Activated T-cell treated with anti-CD3 and anti-CD28 coated beads, Interleukin-2, amount 50 U/mL, for 72 hours (primary cell): ENCODE data around the gene OSBPL7. TPM values are rescaled to one million over a fixed set of nuclear protein-coding genes. Genes with fewer than 3 reads are reported as not detected.
A peak's percentile ranks its signal among the peaks of the same experiment; 100 is the strongest.

Experiments used
- ATAC-seq, 2 donors: fragments of 150-1000 bp; cut with Tn5 transposase; replicated peaks in 1 of 2; 2 replicates each; pipeline ENCODE4 v1.10.0; 2021; ENCODE audit warnings: moderate library complexity in 2 of 2, mild to moderate bottlenecking in 1 of 2
- DNase-seq, 2 donors: peaks; one replicate each; pipeline ENCODE4 v3.0.0; 2021 to 2022; ENCODE audit warnings: mixed read lengths in 1 of 2
- H3K27ac Mint-ChIP-seq: one replicate; pipeline ENCODE4 v1.8.0; 2022; ENCODE audit warnings: mild to moderate bottlenecking, moderate library complexity, mixed read lengths
- H3K27me3 Mint-ChIP-seq: one replicate; pipeline ENCODE4 v1.8.0; 2022; ENCODE audit warnings: low read depth, mixed read lengths
- H3K36me3 Mint-ChIP-seq, 2 donors: one replicate each; pipeline ENCODE4 v1.8.0; 2022; ENCODE audit warnings: mixed read lengths in 2 of 2, mild to moderate bottlenecking in 1 of 2; ENCODE audit not compliant: insufficient read depth in 2 of 2
- H3K4me1 Mint-ChIP-seq: one replicate; pipeline ENCODE4 v1.8.0; 2022; ENCODE audit warnings: low read depth, mixed read lengths
- H3K4me3 Mint-ChIP-seq, 2 donors: one replicate each; pipeline ENCODE4 v1.8.0; 2022; ENCODE audit warnings: mild to moderate bottlenecking in 2 of 2, mixed read lengths in 2 of 2, moderate library complexity in 2 of 2
- H3K9me3 Mint-ChIP-seq, 2 donors: one replicate each; pipeline ENCODE4 v1.8.0; 2022; ENCODE audit warnings: mixed read lengths in 2 of 2
- total RNA-seq, 2 donors: library from RNA; stranded (reverse); gene quantifications; one replicate each; pipeline ENCODE4 v1.2.3, GENCODE V29; 2022

OSBPL7 gene
- total RNA-seq, 2 donors from 2014 or later, result 23.9 to 24.9 TPM

- H3K4me1 Mint-ChIP-seq, result peaks cover 22% of the 10 kb centered on the region
- H3K36me3 Mint-ChIP-seq, result no peaks in the 10 kb centered on the region
- no peak for DNase-seq
- H3K9me3 Mint-ChIP-seq, result no peaks in the 10 kb centered on the region
- no peak for ATAC-seq
- no peak overlapping the region for H3K4me3 Mint-ChIP-seq
- H3K27me3 Mint-ChIP-seq, result peaks cover 79% of the 10 kb centered on the region
- H3K27ac Mint-ChIP-seq, result no peak overlapping the region
Observed at GRCh38 chr17:47853616-47854015, 32.0 kb upstream of the OSBPL7 start.

- Mint-ChIP-seq H3K9me3 (no peaks in the 10 kb centered on the region), H3K36me3 (no peaks in the 10 kb centered on the region), H3K27me3 (peaks cover 87% of the 10 kb centered on the region), H3K4me3 (peak overlapping the region; percentile 64 to 75), H3K27ac (no peak overlapping the region), H3K4me1 (peaks cover 22% of the 10 kb centered on the region)
- no peak for ATAC-seq
- DNase-seq, result peak in 1 of 2 donors; percentile 36
Observed at GRCh38 chr17:47852113-47852949, 30.7 kb upstream of the OSBPL7 start.

- H3K4me1 Mint-ChIP-seq, result peaks cover 28% of the 10 kb centered on the region
- H3K27me3 Mint-ChIP-seq, result peaks cover 89% of the 10 kb centered on the region
- H3K27ac Mint-ChIP-seq, result no peak overlapping the region
- H3K36me3 Mint-ChIP-seq, result no peaks in the 10 kb centered on the region
- ATAC-seq, result no peak
- H3K9me3 Mint-ChIP-seq, result no peaks in the 10 kb centered on the region
- H3K4me3 Mint-ChIP-seq, result peak overlapping the region; percentile 64 to 75
- DNase-seq, result no peak
Observed at GRCh38 chr17:47851764-47852112, 30.1 kb upstream of the OSBPL7 start.

- Mint-ChIP-seq H3K27me3 (peaks cover 89% of the 10 kb centered on the region), H3K4me3 (peak within 1 kb of the TSS; percentile 77), H3K27ac (no peak within 1 kb of the TSS), H3K9me3 (no peaks in the 10 kb centered on the region), H3K4me1 (peaks cover 29% of the 10 kb centered on the region), H3K36me3 (no peaks in the 10 kb centered on the region)
- ATAC-seq, result peak; percentile 91 to 94
- peak; percentile 78 to 84 for DNase-seq
Observed at GRCh38 chr17:47850692-47851573, 29.3 kb upstream of the OSBPL7 start, which contains the start of gene SP6. TSS of gene SP6 (minus strand) at chr17:47851163. CDS start at chr17:47848429, 2,734 bp downstream.

- ATAC-seq (no peak), DNase-seq (no peak)
- no peaks in the 10 kb centered on the region for H3K9me3 Mint-ChIP-seq
- no peaks in the 10 kb centered on the region for H3K36me3 Mint-ChIP-seq
- H3K27ac Mint-ChIP-seq, result no peak overlapping the region
- peaks cover 29% of the 10 kb centered on the region for H3K4me1 Mint-ChIP-seq
- H3K27me3 Mint-ChIP-seq, result peaks cover 89% of the 10 kb centered on the region
- peak overlapping the region; percentile 77 for H3K4me3 Mint-ChIP-seq
Observed at GRCh38 chr17:47850373-47850691, 28.7 kb upstream of the OSBPL7 start.

- Mint-ChIP-seq H3K36me3 (no peaks in the 10 kb centered on the region), H3K27me3 (peaks cover 81% of the 10 kb centered on the region), H3K4me1 (peaks cover 31% of the 10 kb centered on the region)
Observed at GRCh38 chr17:47848198-47848513, 26.6 kb upstream of the OSBPL7 start.

GRCh38 chr17:47847341-47848197 lies 26.0 kb upstream of the OSBPL7 start:
- H3K36me3 Mint-ChIP-seq, result no peaks in the 10 kb centered on the region
- no peak overlapping the region for H3K27ac Mint-ChIP-seq
- peak; percentile 51 to 58 for DNase-seq
- H3K27me3 Mint-ChIP-seq, result peaks cover 75% of the 10 kb centered on the region
- H3K9me3 Mint-ChIP-seq, result no peaks in the 10 kb centered on the region
- peaks cover 36% of the 10 kb centered on the region for H3K4me1 Mint-ChIP-seq
- peak overlapping the region in 1 of 2 donors; percentile 61 for H3K4me3 Mint-ChIP-seq
- peak; percentile 39 to 59 for ATAC-seq

More at GRCh38 chr17:47848198-47848513, 26.6 kb upstream of the OSBPL7 start:
- no peaks in the 10 kb centered on the region for H3K9me3 Mint-ChIP-seq
- H3K27ac Mint-ChIP-seq, result no peak overlapping the region
- ATAC-seq, result no peak
- H3K4me3 Mint-ChIP-seq, result no peak overlapping the region
- no peak for DNase-seq

GRCh38 chr17:47846716-47847340 lies 25.2 kb upstream of the OSBPL7 start:
- H3K27me3 Mint-ChIP-seq, result peaks cover 68% of the 10 kb centered on the region
- H3K36me3 Mint-ChIP-seq, result no peaks in the 10 kb centered on the region
- no peak for DNase-seq
- H3K27ac Mint-ChIP-seq, result no peak overlapping the region
- peak overlapping the region in 1 of 2 donors; percentile 61 for H3K4me3 Mint-ChIP-seq
- peaks cover 36% of the 10 kb centered on the region for H3K4me1 Mint-ChIP-seq
- ATAC-seq, result no peak
- no peaks in the 10 kb centered on the region for H3K9me3 Mint-ChIP-seq

- Mint-ChIP-seq H3K4me1 (peaks cover 37% of the 10 kb centered on the region), H3K36me3 (peaks cover 0 to 1% of the 10 kb centered on the region in 2 donors)
- no peak for DNase-seq
Observed at GRCh38 chr17:47845716-47846075, 24.1 kb upstream of the OSBPL7 start.

GRCh38 chr17:47844814-47845715 lies 23.5 kb upstream of the OSBPL7 start:
- Mint-ChIP-seq H3K4me3 (no peak overlapping the region), H3K27me3 (peaks cover 56% of the 10 kb centered on the region)
- no peak for DNase-seq

More at GRCh38 chr17:47845716-47846075, 24.1 kb upstream of the OSBPL7 start:
- Mint-ChIP-seq H3K4me3 (no peak overlapping the region), H3K27me3 (peaks cover 62% of the 10 kb centered on the region), H3K9me3 (no peaks in the 10 kb centered on the region), H3K27ac (no peak overlapping the region)
- no peak for ATAC-seq

GRCh38 chr17:47844227-47844626 lies 22.6 kb upstream of the OSBPL7 start:
- H3K27me3 Mint-ChIP-seq, result peaks cover 48% of the 10 kb centered on the region
- H3K4me1 Mint-ChIP-seq, result peaks cover 44% of the 10 kb centered on the region
- no peak overlapping the region for H3K27ac Mint-ChIP-seq
- H3K36me3 Mint-ChIP-seq, result peaks cover 0 to 1% of the 10 kb centered on the region in 2 donors
- DNase-seq (no peak), ATAC-seq (no peak)
- H3K9me3 Mint-ChIP-seq, result no peaks in the 10 kb centered on the region
- H3K4me3 Mint-ChIP-seq, result no peak overlapping the region

More at GRCh38 chr17:47844814-47845715, 23.5 kb upstream of the OSBPL7 start:
- Mint-ChIP-seq H3K27ac (no peak overlapping the region), H3K9me3 (no peaks in the 10 kb centered on the region), H3K4me1 (peaks cover 37% of the 10 kb centered on the region), H3K36me3 (peaks cover 0 to 1% of the 10 kb centered on the region in 2 donors)
- no peak for ATAC-seq

- H3K27me3 Mint-ChIP-seq, result peaks cover 39% of the 10 kb centered on the region
- H3K4me1 Mint-ChIP-seq, result peaks cover 45% of the 10 kb centered on the region
- no peak overlapping the region for H3K4me3 Mint-ChIP-seq
- no peaks in the 10 kb centered on the region for H3K9me3 Mint-ChIP-seq
- ATAC-seq (no peak), DNase-seq (no peak)
- no peak overlapping the region for H3K27ac Mint-ChIP-seq
- peaks cover 0 to 1% of the 10 kb centered on the region in 2 donors for H3K36me3 Mint-ChIP-seq
Observed at GRCh38 chr17:47843391-47843730, 21.8 kb upstream of the OSBPL7 start.
